GM19372 (cell line): ENCODE measurements around the gene ISG15.
A peak's percentile ranks its signal among the peaks of the same experiment; 100 is the strongest.
"Not testable (repeated sequence)": the region's sequence is repeated elsewhere in the genome, so short reads cannot be mapped to it uniquely, and the experiment has no call there.

Experiments
- ATAC-seq: cut with Tn5 transposase; IDR thresholded peaks from one replicate; pipeline ENCODE4 v1.9.1; 2021; ENCODE audit warnings: mild to moderate bottlenecking, low read depth, moderate library complexity; ENCODE audit not compliant: unreplicated experiment

Gene ISG15

GRCh38 chr1:974687-975328 is 38.5 kb upstream of the ISG15 start:
- ATAC-seq = no peak

- ATAC-seq = no peak
Observed at GRCh38 chr1:975365-975764, 37.9 kb upstream of the ISG15 start.

GRCh38 chr1:975896-976683 is 37.2 kb upstream of the ISG15 start:
- peak; percentile 56 for ATAC-seq

GRCh38 chr1:976791-977190 is 36.5 kb upstream of the ISG15 start:
- not testable (repeated sequence) for ATAC-seq

DNA sequence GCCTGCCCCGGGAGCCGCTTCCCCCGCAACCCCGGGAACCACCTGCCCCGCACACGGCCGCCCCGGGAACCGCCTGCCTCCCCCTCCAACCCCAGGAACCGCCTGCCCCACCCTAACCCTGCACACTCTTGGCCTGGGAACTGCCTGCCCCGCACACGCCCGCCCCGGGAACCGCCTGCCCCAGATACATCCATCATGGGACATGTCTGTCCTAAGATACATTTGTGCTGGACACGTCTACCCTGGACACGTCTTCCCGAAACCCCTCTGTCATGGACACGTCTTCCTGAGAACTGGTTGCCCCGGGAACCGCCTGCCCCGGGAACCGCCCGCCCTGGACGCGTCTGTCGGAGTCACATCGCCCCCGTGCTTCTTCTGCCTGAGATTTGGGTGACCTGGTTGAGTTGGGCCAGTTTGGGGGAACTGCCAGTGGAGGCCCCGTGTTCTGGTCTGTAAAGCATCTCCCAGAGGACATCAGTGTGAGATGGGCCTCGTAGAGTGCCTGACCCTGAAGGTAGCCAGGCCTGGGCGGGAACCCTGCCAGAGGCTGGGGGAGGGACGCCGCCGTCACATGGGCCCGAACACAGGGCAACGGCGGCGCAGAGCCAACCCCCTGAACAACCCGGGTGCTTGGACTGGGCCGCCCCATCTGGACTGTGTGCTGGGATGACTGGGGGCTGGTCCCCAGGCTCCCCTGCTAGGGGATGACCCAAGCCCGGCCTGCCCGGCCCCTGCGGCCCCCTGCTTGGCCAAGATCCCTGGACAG is 35.0 kb upstream of the ISG15 start:
- ATAC-seq = no peak

GRCh38 chr1:978835-979743 is 34.2 kb upstream of the ISG15 start:
- no peak for ATAC-seq

DNA sequence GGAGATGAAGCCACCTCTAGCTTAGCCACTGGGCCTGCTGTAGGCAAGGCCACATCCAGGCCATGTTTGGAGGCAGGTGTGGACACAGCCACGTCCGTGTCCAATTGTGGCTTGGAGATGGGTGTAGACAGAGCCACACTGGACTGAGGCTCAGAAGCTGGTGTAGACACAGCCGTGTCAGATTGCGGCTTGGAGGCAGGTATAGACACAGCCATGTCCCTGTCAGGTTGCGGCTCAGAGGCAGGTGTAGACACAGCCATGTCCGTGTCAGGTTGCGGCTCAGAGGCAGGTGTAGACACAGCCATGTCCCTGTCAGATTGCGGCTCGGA is 33.6 kb upstream of the ISG15 start:
- no peak for ATAC-seq

DNA sequence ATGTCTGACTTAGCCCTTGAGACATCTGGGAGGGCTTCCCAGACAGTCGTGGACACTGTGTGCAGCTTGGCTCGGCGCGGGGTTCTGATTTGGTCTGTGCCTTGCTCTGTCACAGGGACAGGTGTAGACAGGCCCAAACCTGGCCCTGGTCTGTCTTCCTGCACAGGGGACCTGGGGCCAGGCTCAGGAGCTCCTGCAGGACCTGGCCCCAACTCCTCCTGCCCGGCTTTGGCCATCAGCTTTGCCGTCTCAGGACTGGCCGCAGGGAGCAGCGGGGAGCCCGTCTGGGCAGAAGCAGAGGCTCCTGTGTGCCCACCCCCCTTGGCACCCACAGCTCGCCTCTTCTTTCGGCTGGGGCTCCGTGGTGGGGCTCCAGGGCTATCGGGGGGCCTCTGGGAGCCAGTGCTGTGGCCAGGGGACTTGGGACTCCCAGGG is 33.1 kb upstream of the ISG15 start:
- ATAC-seq = no peak

- no peak for ATAC-seq
Observed at GRCh38 chr1:980602-981395, 32.5 kb upstream of the ISG15 start.

- no peak for ATAC-seq
Observed at GRCh38 chr1:981491-981954, 31.8 kb upstream of the ISG15 start.

DNA sequence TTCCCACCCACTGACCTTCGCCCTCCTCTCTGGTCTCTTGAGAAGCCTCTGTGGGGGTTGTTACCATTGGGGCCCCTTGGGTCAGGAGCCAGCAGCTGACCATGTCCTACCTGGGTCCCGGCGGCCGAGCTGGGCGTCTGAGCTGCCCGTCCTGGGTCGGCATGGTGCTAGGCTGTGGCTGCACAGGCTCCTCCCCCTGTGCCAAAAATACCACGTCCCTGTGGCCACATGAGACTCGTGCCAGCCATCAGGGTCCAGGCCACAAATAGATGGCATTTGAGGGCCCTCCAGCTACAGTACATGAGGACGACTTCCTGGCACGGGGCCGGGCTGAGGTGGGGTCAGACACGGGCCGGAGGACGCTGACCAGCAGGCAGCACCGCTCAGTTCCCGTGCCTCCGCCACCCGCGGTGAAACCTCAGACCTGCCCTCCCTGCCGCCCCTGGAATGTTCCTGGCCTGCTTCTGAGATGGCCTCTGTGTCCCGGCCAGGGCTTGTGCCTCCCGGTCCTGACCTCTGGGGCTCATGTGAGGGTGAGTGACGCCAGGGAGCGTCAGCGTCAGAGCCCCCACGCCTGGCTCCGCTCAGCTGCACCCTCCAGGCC is 31.2 kb upstream of the ISG15 start, which contains the start of gene PERM1:
Gene PERM1 (minus strand): TSS at position 139 of the 604 bp plus-strand sequence. CDS start 1,064 bp downstream, outside the sequence.
- ATAC-seq = no peak

- ATAC-seq = no peak
Observed at GRCh38 chr1:982765-983436, 30.4 kb upstream of the ISG15 start.

DNA sequence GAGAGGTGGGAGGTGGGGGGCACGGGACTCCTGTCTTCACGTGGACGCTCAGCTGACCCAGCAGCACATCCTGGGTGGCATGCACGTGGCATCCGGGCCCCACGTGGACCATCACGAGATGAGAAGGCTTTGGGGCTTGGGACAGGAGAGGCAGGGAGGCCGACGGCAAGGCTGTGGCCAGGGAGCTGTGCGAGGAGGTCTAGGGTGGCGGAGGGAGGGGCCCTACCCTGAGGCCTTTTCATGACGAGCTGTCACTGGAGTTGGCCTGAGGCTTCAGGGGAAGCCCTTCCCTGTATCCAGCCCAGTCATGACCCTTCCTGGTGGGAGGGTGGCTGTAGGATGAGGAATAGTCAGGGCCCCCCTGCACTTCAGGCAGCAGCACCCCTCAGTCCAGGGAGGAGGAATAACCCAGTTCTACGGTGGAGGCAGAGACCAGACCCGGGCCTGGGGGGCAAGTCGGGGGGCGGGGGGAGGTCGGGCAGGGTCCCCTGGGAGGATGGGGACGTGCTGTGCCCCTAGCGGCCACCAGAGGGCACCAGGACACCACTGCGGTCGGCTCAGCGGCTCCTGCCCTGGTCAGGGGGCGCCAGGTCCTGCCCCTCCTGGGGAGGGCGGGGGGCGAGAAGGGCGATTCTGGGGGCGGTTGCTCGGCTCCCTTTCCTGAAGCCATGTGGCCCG is 29.4 kb upstream of the ISG15 start:
- no peak for ATAC-seq

DNA sequence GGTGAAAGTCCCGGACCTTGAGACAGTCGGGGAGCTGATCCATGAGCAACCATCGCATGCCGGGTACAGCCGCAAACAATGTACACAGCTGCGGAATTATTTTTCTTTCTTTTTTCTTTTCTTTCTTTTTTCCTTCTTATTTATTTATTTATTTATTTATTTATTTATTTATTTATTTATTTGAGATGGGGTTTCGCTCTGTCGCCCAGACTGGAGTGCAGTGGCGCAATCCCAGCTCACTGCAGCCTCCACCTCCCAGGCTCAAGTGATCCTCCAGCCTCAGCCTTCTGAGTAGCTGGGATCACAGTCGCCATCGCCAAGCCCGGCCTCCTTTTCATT is 28.9 kb upstream of the ISG15 start:
- ATAC-seq = no peak

DNA sequence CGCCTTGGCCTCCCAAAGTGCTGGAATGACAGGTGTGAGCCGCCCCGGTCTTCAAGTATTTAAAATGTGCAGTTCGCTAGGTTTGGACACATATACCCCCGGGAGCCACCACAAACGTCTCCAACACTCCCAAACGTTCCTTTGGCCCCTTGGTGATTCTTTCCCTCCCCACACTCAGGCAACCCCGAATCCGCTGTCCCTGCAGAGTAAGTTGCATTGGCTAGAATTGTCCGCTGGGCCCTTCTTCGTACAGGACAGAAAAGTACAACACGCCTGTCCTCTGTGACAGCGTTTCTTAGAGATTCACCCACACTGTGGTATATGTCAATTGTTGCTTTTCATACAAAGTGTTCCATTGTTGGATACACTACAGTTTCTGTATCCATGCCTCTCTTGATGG is 28.2 kb upstream of the ISG15 start:
- ATAC-seq = no peak

DNA sequence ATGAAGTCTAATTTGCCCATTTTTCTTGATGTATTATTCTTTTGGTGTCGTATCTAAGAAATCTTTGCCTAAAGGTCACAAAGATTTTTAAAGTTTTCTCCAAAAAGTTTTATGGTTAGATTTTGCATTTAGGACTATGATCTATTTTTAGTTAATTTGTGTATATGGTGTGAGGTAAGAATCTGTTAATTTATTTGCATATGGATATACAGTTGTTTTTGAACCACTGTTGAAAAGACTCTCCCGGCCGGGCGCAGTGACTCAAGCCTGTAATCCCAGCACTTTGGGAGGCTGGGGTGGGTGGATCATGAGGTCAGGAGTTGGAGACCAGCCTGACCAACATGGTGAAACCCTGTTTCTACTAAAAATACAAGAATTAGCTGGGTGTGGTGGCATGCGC is 25.2 kb upstream of the ISG15 start:
- not testable (repeated sequence) for ATAC-seq

- ATAC-seq = not testable (repeated sequence)
Observed at GRCh38 chr1:991275-991674, 22.0 kb upstream of the ISG15 start.

DNA sequence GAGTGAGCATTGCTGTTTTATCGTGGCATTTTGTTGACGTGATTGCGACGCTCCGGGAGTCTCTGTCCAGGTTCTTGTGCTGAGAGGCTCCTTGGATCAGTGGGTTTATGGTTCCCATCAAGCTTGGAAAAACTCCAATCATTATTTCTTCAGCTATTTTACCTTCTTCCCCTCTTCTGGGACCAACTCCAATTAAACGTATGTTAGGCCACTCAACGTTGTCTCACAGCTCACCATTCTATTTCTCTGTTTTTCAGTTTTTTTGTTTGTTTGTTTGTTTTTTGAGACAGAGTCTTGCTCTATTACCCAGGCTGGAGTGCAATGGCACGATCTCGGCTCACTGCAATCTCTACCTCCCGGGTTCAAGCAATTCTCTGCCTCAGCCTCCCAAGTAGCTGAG is 21.4 kb upstream of the ISG15 start:
- no peak for ATAC-seq
